WTC11 (cell line): ENCODE measurements around the gene COPB1. TPM values are rescaled to one million over a fixed set of nuclear protein-coding genes. Genes with fewer than 3 reads are reported as not detected.

Experiments
- ATAC-seq: fragments of 200-7000 bp; cut with Tn5 transposase; 2 replicates; pipeline ENCODE4 v1.10.0; 2021; ENCODE audit warnings: mild to moderate bottlenecking, moderate library complexity
- CTCF ChIA-PET: fragments of 300-600 bp; sonication (Branson Sonifier 250); formaldehyde crosslinking; loops from one replicate; lab custom pipeline; 2021; ENCODE audit warnings: antibody characterized with exemption; lab: Charles Lee
- POLR2A ChIA-PET: fragments of 350-600 bp; sonication (Branson Sonifier 250); formaldehyde crosslinking; loops from one replicate; lab custom pipeline; 2021; ENCODE audit warnings: antibody characterized with exemption; lab: Charles Lee
- DNase-seq: peaks from one replicate; pipeline ENCODE4 v3.0.0; 2021; ENCODE audit warnings: low spot score
- H3K27ac Mint-ChIP-seq: 2 replicates; pipeline ENCODE4 v1.8.0; 2021; ENCODE audit warnings: mixed read lengths
- H3K27me3 Mint-ChIP-seq: 2 replicates; pipeline ENCODE4 v1.8.0; 2021; ENCODE audit warnings: low read depth, mild to moderate bottlenecking, moderate library complexity, mixed read lengths
- H3K36me3 Mint-ChIP-seq: 2 replicates; pipeline ENCODE4 v1.8.0; 2021; ENCODE audit warnings: mixed read lengths
- H3K4me1 Mint-ChIP-seq: 2 replicates; pipeline ENCODE4 v1.8.0; 2022; ENCODE audit warnings: mixed read lengths
- H3K4me3 Mint-ChIP-seq: 2 replicates; pipeline ENCODE4 v1.8.0; 2021; ENCODE audit warnings: mild to moderate bottlenecking, moderate library complexity, mixed read lengths
- H3K9me3 Mint-ChIP-seq: 2 replicates; pipeline ENCODE4 v1.8.0; 2021; ENCODE audit warnings: mixed read lengths
- ATF1 ChIP-seq: sonication (generic); formaldehyde crosslinking; IDR thresholded peaks from 2 replicates; pipeline ENCODE4 v1.8.1; 2023; ENCODE audit warnings: mild to moderate bottlenecking, moderate library complexity, missing genetic modification reagents
- CREB1 ChIP-seq: sonication (generic); formaldehyde crosslinking; IDR thresholded peaks from 2 replicates; pipeline ENCODE4 v1.8.0; 2023; ENCODE audit warnings: mild to moderate bottlenecking, missing genetic modification reagents
- CREM ChIP-seq: sonication (generic); formaldehyde crosslinking; IDR thresholded peaks from 2 replicates; pipeline ENCODE4 v1.8.1; 2022; ENCODE audit warnings: mild to moderate bottlenecking, missing genetic modification reagents, moderate library complexity
- E2F4 ChIP-seq: sonication (generic); formaldehyde crosslinking; IDR thresholded peaks from 2 replicates; pipeline ENCODE4 v1.8.1; 2022; ENCODE audit warnings: low read depth, mild to moderate bottlenecking, moderate library complexity, missing genetic modification reagents, borderline replicate concordance
- GTF2I ChIP-seq: fragments of 250-450 bp; sonication (Bioruptor Pico); conservative IDR thresholded peaks from 2 replicates; pipeline ENCODE4 v1.4.0; 2021; ENCODE audit warnings: mild to moderate bottlenecking
- NR1H2 ChIP-seq: sonication (generic); formaldehyde crosslinking; IDR thresholded peaks from 2 replicates; pipeline ENCODE4 v1.9.0; 2021; ENCODE audit warnings: mild to moderate bottlenecking, moderate library complexity, missing genetic modification reagents
- PREB ChIP-seq: sonication (generic); formaldehyde crosslinking; IDR thresholded peaks from 2 replicates; pipeline ENCODE4 v1.8.1; 2022; ENCODE audit warnings: mild to moderate bottlenecking, missing genetic modification reagents, moderate library complexity, borderline replicate concordance
- SMAD4 ChIP-seq: sonication (generic); formaldehyde crosslinking; IDR thresholded peaks from 2 replicates; pipeline ENCODE4 v1.8.0; 2022; ENCODE audit warnings: mild to moderate bottlenecking, missing genetic modification reagents
- SP1 ChIP-seq: sonication (generic); formaldehyde crosslinking; conservative IDR thresholded peaks from 2 replicates; pipeline ENCODE4 v1.8.1; 2022; ENCODE audit warnings: missing genetic modification reagents
- TEAD4 ChIP-seq: sonication (generic); formaldehyde crosslinking; IDR thresholded peaks from 2 replicates; pipeline ENCODE4 v1.8.0; 2022; ENCODE audit warnings: mild to moderate bottlenecking, missing genetic modification reagents
- USF1 ChIP-seq: sonication (generic); formaldehyde crosslinking; IDR thresholded peaks from 2 replicates; pipeline ENCODE4 v1.8.0; 2022; ENCODE audit warnings: mild to moderate bottlenecking, missing genetic modification reagents
- USF2 ChIP-seq: sonication (generic); formaldehyde crosslinking; IDR thresholded peaks from 2 replicates; pipeline ENCODE4 v1.8.1; 2023; ENCODE audit warnings: mild to moderate bottlenecking, missing genetic modification reagents, moderate library complexity
- ZBTB21 ChIP-seq: sonication (generic); formaldehyde crosslinking; IDR thresholded peaks from 2 replicates; pipeline ENCODE4 v1.8.1; 2023; ENCODE audit warnings: mild to moderate bottlenecking, missing genetic modification reagents, borderline replicate concordance
- ZNF121 ChIP-seq: sonication (generic); formaldehyde crosslinking; IDR thresholded peaks from 2 replicates; pipeline ENCODE4 v1.8.0; 2023; ENCODE audit warnings: missing genetic modification reagents
- total RNA-seq: library from RNA; stranded (reverse); gene quantifications from 3 replicates; pipeline ENCODE4 v1.2.3, GENCODE V29; 2021
- TF ChIP-seq, protein P1 (sequence below): sonication (generic); formaldehyde crosslinking; IDR thresholded peaks from 2 replicates; pipeline ENCODE4 v1.8.1; 2022; ENCODE audit warnings: missing genetic modification reagents, borderline replicate concordance
- TF ChIP-seq, protein P2 (sequence below): fragments of 250-450 bp; sonication (Bioruptor Pico); IDR thresholded peaks from 2 replicates; pipeline ENCODE4 v1.8.0; 2021; ENCODE audit warnings: mild to moderate bottlenecking
- TF ChIP-seq, protein P3 (sequence below): fragments of 200-600 bp; IDR thresholded peaks from 2 replicates; pipeline ENCODE4 v1.8.0; 2022; ENCODE audit warnings: antibody characterized with exemption
- TF ChIP-seq, protein P4 (sequence below): sonication (generic); formaldehyde crosslinking; IDR thresholded peaks from 2 replicates; pipeline ENCODE4 v1.8.1; 2023; ENCODE audit warnings: mild to moderate bottlenecking, missing genetic modification reagents

COPB1 gene
- total RNA-seq, 1 experiment from 2014 or later: 76.3 TPM

- Mint-ChIP-seq H3K9me3 (no peaks in the 10 kb centered on the region), H3K27me3 (no peaks in the 10 kb centered on the region; the same call in 1 of the 2 replicates), H3K4me1 (peaks cover 14% of the 10 kb centered on the region), H3K27ac (no peak overlapping the region), H3K4me3 (no peak overlapping the region), H3K36me3 (no peaks in the 10 kb centered on the region)
- DNase-seq: no peak
- CTCF ChIA-PET: interaction anchor here (1.1 to 8.6 kb wide), 3 partner anchors 33 to 118 kb away, joined by 3 to 255 read pairs (median 37); no protein-coding TSS in a partner anchor
- POLR2A ChIA-PET: no interaction called here
- ATAC-seq: peak; percentile 20
- TF ChIP-seq ATF1 (no peak), SP1 (CRISPR knock-in tag) (no peak), USF2 (CRISPR knock-in tag) (no peak), CREB1 (CRISPR knock-in tag) (no peak), ZBTB21 (no peak), USF1 (no peak), NR1H2 (CRISPR knock-in tag) (no peak), ZNF121 (no peak), PREB (CRISPR knock-in tag) (no peak), E2F4 (CRISPR knock-in tag) (no peak), SMAD4 (CRISPR knock-in tag) (no peak), TEAD4 (no peak)
- TF ChIP-seq, protein P1, sequence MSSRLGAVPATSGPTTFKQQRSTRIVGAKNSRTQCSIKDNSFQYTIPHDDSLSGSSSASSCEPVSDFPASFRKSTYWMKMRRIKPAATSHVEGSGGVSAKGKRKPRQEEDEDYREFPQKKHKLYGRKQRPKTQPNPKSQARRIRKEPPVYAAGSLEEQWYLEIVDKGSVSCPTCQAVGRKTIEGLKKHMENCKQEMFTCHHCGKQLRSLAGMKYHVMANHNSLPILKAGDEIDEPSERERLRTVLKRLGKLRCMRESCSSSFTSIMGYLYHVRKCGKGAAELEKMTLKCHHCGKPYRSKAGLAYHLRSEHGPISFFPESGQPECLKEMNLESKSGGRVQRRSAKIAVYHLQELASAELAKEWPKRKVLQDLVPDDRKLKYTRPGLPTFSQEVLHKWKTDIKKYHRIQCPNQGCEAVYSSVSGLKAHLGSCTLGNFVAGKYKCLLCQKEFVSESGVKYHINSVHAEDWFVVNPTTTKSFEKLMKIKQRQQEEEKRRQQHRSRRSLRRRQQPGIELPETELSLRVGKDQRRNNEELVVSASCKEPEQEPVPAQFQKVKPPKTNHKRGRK: no peak
- TF ChIP-seq, protein P2, sequence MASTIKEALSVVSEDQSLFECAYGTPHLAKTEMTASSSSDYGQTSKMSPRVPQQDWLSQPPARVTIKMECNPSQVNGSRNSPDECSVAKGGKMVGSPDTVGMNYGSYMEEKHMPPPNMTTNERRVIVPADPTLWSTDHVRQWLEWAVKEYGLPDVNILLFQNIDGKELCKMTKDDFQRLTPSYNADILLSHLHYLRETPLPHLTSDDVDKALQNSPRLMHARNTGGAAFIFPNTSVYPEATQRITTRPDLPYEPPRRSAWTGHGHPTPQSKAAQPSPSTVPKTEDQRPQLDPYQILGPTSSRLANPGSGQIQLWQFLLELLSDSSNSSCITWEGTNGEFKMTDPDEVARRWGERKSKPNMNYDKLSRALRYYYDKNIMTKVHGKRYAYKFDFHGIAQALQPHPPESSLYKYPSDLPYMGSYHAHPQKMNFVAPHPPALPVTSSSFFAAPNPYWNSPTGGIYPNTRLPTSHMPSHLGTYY (CRISPR knock-in tag): no peak
- TF ChIP-seq, protein P3, sequence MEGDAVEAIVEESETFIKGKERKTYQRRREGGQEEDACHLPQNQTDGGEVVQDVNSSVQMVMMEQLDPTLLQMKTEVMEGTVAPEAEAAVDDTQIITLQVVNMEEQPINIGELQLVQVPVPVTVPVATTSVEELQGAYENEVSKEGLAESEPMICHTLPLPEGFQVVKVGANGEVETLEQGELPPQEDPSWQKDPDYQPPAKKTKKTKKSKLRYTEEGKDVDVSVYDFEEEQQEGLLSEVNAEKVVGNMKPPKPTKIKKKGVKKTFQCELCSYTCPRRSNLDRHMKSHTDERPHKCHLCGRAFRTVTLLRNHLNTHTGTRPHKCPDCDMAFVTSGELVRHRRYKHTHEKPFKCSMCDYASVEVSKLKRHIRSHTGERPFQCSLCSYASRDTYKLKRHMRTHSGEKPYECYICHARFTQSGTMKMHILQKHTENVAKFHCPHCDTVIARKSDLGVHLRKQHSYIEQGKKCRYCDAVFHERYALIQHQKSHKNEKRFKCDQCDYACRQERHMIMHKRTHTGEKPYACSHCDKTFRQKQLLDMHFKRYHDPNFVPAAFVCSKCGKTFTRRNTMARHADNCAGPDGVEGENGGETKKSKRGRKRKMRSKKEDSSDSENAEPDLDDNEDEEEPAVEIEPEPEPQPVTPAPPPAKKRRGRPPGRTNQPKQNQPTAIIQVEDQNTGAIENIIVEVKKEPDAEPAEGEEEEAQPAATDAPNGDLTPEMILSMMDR: no peak
Observed at GRCh38 chr11:14420223-14420622, 79.4 kb downstream of the COPB1 start.

DNA sequence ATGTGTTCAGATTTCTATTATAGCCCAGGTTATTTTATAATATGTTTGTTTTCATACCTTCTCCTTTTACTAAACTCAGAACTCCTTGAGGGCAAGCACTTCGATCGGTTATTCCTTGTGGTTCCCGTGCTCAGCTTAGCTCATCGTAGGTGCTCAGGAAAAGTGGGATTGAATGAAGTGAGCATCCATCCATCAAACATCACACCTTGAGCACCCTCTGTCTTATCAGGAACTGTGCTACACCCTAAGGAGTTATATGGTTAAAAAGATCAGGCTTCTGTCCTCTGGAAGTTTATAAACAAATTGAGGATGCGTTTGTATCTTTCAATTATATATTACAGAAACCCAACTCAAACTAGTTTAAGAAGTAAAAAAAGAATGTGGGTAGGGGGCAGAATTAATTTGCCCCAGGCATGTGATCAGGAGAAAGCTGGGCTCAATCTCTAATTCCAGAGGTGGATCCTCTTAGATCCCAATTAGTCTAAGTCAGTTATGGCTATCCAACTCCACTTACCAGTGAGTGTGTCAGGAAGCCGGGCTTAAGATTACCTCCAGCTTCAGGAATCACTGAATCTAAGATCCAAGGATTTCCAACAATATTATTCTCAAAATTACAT lies 80.7 kb downstream of the COPB1 start:
- CTCF ChIA-PET: interaction anchor here (0.5 to 8.6 kb wide), 61 partner anchors 10 to 556 kb away, joined by 3 to 255 read pairs (median 6); no protein-coding TSS in a partner anchor
- H3K4me3 Mint-ChIP-seq: no peak overlapping the region

More for the DNA sequence above, 80.7 kb downstream of the COPB1 start:
- H3K4me1 Mint-ChIP-seq: peaks cover 23% of the 10 kb centered on the region
- peak; percentile 34 for DNase-seq
- POLR2A ChIA-PET: no interaction called here
- H3K36me3 Mint-ChIP-seq: no peaks in the 10 kb centered on the region
- H3K27me3 Mint-ChIP-seq: no peaks in the 10 kb centered on the region; the same call in 1 of the 2 replicates
- H3K27ac Mint-ChIP-seq: 0 out of 2 replicates have a peak overlapping the region, but pooled peaks have one; percentile 88
- no peaks in the 10 kb centered on the region for H3K9me3 Mint-ChIP-seq
- ATAC-seq: peak; percentile 68
- TF ChIP-seq CREM (CRISPR knock-in tag) (no peak), GTF2I (CRISPR knock-in tag) (no peak)
- TF ChIP-seq, protein P4, sequence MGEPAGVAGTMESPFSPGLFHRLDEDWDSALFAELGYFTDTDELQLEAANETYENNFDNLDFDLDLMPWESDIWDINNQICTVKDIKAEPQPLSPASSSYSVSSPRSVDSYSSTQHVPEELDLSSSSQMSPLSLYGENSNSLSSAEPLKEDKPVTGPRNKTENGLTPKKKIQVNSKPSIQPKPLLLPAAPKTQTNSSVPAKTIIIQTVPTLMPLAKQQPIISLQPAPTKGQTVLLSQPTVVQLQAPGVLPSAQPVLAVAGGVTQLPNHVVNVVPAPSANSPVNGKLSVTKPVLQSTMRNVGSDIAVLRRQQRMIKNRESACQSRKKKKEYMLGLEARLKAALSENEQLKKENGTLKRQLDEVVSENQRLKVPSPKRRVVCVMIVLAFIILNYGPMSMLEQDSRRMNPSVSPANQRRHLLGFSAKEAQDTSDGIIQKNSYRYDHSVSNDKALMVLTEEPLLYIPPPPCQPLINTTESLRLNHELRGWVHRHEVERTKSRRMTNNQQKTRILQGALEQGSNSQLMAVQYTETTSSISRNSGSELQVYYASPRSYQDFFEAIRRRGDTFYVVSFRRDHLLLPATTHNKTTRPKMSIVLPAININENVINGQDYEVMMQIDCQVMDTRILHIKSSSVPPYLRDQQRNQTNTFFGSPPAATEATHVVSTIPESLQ: no peak
